HepG2 (cell line): ENCODE data around the gene CDK10. TPM values are rescaled to one million over a fixed set of nuclear protein-coding genes. Genes with fewer than 3 reads are reported as not detected.
A peak's percentile ranks its signal among the peaks of the same experiment; 100 is the strongest.

Source experiments
- ELF1 ChIP-seq: sonication (generic); formaldehyde crosslinking; IDR thresholded peaks from 2 replicates; pipeline ENCODE4 v1.4.0; 2020; ENCODE audit warnings: missing genetic modification reagents
- MED1 ChIP-seq: sonication (generic); formaldehyde crosslinking; IDR thresholded peaks from 2 replicates; pipeline ENCODE4 v1.4.0; 2020; ENCODE audit warnings: missing genetic modification reagents
- MED8 ChIP-seq: sonication (generic); formaldehyde crosslinking; IDR thresholded peaks from 2 replicates; pipeline ENCODE4 v1.8.1; 2023; ENCODE audit warnings: mild to moderate bottlenecking, missing genetic modification reagents; ENCODE audit not compliant: insufficient replicate concordance
- SALL2 ChIP-seq: sonication (generic); formaldehyde crosslinking; IDR thresholded peaks from 2 replicates; pipeline ENCODE4 v1.8.1; 2023; ENCODE audit warnings: mild to moderate bottlenecking, missing genetic modification reagents, inconsistent platforms
- SKI ChIP-seq: fragments of 450-650 bp; IDR thresholded peaks from one replicate; pipeline ENCODE4 v1.6.1; 2018; ENCODE audit warnings: mild to moderate bottlenecking; ENCODE audit not compliant: partially characterized antibody
- TBX3 ChIP-seq: fragments of 450-650 bp; IDR thresholded peaks from 2 replicates; pipeline ENCODE4 v1.6.1; 2017; ENCODE audit warnings: antibody characterized with exemption, mild to moderate bottlenecking, inconsistent platforms, borderline replicate concordance
- TMF1 ChIP-seq: sonication (generic); formaldehyde crosslinking; IDR thresholded peaks from 2 replicates; pipeline ENCODE4 v1.8.1; 2022; ENCODE audit warnings: low read depth, missing genetic modification reagents
- XBP1 ChIP-seq: sonication (generic); formaldehyde crosslinking; IDR thresholded peaks from 2 replicates; pipeline ENCODE4 v1.5.0; 2020; ENCODE audit warnings: missing genetic modification reagents
- ZNF317 ChIP-seq: sonication (generic); formaldehyde crosslinking; IDR thresholded peaks from 2 replicates; pipeline ENCODE4 v1.5.0; 2020; ENCODE audit warnings: mild to moderate bottlenecking, missing genetic modification reagents
- ZNF563 ChIP-seq: sonication (generic); formaldehyde crosslinking; IDR thresholded peaks from 2 replicates; pipeline ENCODE4 v1.8.0; 2022; ENCODE audit warnings: mild to moderate bottlenecking, moderate library complexity, missing genetic modification reagents
- ZNF776 ChIP-seq: sonication (generic); formaldehyde crosslinking; IDR thresholded peaks from 2 replicates; pipeline ENCODE4 v1.4.0; 2020; ENCODE audit warnings: mild to moderate bottlenecking, missing genetic modification reagents
- ZNF792 ChIP-seq: IDR thresholded peaks from 2 replicates; pipeline ENCODE4 v1.6.1; 2016
- polyA plus RNA-seq, 8 experiments: library from polyadenylated mRNA; depleted of rRNA in 3 of 8; stranded (reverse) in 7 of 8; unstranded in 1 of 8; fragments of >200 nt; fragmentation: Illumina TruSeq in 4 of 8; extraction: Trizol in 4 of 8; gene quantifications; 2 replicates each; pipeline versions ENCODE4 v1.2.1 to v1.2.3, GENCODE V29; 2011 to 2016; ENCODE audit warnings: low read depth in 4 of 8, missing spikeins in 1 of 8, mixed read lengths in 1 of 8; ENCODE audit not compliant: insufficient read depth in 1 of 8
- total RNA-seq, 5 experiments: library from RNA; depleted of rRNA; stranded (reverse); fragments of >200 nt; fragmentation: Illumina TruSeq; extraction: Trizol; gene quantifications; 2 replicates each; pipeline ENCODE4 v1.2.3, GENCODE V29; 2016; ENCODE audit warnings: low read depth in 1 of 5
- TF ChIP-seq, protein P1 (sequence below): sonication (generic); formaldehyde crosslinking; IDR thresholded peaks from 2 replicates; pipeline ENCODE4 v1.9.0; 2022; ENCODE audit warnings: missing genetic modification reagents, mild to moderate bottlenecking, borderline replicate concordance
- TF ChIP-seq, protein P2 (sequence below): sonication (generic); formaldehyde crosslinking; IDR thresholded peaks from 2 replicates; pipeline ENCODE4 v1.4.0; 2020; ENCODE audit warnings: missing genetic modification reagents, mild to moderate bottlenecking, borderline replicate concordance
- TF ChIP-seq, protein P3 (sequence below): sonication (generic); formaldehyde crosslinking; IDR thresholded peaks from 2 replicates; pipeline ENCODE4 v1.9.0; 2021; ENCODE audit warnings: missing genetic modification reagents, borderline replicate concordance
- TF ChIP-seq, protein P4 (sequence below): sonication (generic); formaldehyde crosslinking; IDR thresholded peaks from one replicate; pipeline ENCODE4 v1.5.1; 2020; ENCODE audit warnings: mild to moderate bottlenecking, missing genetic modification reagents; ENCODE audit errors: not compliant biosample characterization

Gene CDK10
- total and polyA plus RNA-seq, 2 of the 13 experiments (the other 11 are each of a cell fraction or from before 2014, with no cell fraction given) = 2.5 to 3.9 TPM

DNA sequence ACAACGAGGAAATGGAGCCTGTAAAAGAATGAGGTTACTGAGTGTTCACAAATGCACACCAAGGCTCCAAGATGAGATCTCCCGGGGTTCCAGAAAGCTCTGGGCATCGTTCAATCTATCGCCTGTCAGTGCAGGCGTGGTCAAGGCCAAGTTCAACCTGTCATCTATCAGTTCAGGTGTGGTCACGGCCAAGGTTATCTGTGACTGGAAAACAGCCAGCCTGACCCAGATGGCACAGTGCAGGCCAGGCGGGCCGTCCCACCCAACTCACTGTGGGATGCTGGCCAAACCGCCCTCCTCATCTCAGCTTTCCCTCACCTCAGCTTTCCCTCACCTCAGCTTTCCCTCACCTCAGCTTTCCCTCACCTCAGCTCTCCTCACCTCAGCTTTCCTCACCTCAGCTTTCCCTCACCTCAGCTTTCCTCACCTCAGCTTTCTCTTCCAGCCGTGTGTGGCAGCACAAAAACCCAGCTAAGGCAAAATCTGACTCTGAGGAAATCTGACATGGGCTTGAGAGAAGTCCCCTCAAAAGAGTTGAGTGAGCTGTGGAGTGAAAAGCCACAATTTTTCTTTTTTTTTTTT lies 31.3 kb upstream of the CDK10 start (continued):
- no peak for TF ChIP-seq MED8 (CRISPR knock-in tag)
- TF ChIP-seq ELF1 = no peak
- peak; percentile 72 for TF ChIP-seq SKI
- no peak for TF ChIP-seq ZNF563 (CRISPR knock-in tag)
- no peak for TF ChIP-seq ZNF776 (CRISPR knock-in tag)
- TF ChIP-seq ZNF317 (CRISPR knock-in tag) = no peak
- TF ChIP-seq, protein P1, sequence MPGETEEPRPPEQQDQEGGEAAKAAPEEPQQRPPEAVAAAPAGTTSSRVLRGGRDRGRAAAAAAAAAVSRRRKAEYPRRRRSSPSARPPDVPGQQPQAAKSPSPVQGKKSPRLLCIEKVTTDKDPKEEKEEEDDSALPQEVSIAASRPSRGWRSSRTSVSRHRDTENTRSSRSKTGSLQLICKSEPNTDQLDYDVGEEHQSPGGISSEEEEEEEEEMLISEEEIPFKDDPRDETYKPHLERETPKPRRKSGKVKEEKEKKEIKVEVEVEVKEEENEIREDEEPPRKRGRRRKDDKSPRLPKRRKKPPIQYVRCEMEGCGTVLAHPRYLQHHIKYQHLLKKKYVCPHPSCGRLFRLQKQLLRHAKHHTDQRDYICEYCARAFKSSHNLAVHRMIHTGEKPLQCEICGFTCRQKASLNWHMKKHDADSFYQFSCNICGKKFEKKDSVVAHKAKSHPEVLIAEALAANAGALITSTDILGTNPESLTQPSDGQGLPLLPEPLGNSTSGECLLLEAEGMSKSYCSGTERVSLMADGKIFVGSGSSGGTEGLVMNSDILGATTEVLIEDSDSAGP (CRISPR knock-in tag) = no peak
- TF ChIP-seq, protein P2, sequence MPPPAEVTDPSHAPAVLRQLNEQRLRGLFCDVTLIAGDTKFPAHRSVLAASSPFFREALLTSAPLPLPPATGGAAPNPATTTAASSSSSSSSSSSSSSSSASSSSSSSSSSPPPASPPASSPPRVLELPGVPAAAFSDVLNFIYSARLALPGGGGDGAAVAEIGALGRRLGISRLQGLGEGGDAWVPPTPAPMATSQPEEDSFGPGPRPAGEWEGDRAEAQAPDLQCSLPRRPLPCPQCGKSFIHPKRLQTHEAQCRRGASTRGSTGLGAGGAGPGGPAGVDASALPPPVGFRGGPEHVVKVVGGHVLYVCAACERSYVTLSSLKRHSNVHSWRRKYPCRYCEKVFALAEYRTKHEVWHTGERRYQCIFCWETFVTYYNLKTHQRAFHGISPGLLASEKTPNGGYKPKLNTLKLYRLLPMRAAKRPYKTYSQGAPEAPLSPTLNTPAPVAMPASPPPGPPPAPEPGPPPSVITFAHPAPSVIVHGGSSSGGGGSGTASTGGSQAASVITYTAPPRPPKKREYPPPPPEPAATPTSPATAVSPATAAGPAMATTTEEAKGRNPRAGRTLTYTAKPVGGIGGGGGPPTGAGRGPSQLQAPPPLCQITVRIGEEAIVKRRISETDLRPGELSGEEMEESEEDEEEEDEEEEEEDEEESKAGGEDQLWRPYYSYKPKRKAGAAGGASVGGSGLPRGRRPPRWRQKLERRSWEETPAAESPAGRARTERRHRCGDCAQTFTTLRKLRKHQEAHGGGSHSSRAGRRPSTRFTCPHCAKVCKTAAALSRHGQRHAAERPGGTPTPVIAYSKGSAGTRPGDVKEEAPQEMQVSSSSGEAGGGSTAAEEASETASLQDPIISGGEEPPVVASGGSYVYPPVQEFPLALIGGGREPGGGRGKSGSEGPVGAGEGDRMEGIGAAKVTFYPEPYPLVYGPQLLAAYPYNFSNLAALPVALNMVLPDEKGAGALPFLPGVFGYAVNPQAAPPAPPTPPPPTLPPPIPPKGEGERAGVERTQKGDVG (CRISPR knock-in tag) = no peak
- TF ChIP-seq SALL2 (CRISPR knock-in tag) = 0 out of 2 replicates have a peak, but pooled peaks have one; percentile 32
- no peak for TF ChIP-seq TBX3
- TF ChIP-seq MED1 (CRISPR knock-in tag) = no peak
- TF ChIP-seq, protein P3, sequence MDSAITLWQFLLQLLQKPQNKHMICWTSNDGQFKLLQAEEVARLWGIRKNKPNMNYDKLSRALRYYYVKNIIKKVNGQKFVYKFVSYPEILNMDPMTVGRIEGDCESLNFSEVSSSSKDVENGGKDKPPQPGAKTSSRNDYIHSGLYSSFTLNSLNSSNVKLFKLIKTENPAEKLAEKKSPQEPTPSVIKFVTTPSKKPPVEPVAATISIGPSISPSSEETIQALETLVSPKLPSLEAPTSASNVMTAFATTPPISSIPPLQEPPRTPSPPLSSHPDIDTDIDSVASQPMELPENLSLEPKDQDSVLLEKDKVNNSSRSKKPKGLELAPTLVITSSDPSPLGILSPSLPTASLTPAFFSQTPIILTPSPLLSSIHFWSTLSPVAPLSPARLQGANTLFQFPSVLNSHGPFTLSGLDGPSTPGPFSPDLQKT = no peak
- TF ChIP-seq, protein P4, sequence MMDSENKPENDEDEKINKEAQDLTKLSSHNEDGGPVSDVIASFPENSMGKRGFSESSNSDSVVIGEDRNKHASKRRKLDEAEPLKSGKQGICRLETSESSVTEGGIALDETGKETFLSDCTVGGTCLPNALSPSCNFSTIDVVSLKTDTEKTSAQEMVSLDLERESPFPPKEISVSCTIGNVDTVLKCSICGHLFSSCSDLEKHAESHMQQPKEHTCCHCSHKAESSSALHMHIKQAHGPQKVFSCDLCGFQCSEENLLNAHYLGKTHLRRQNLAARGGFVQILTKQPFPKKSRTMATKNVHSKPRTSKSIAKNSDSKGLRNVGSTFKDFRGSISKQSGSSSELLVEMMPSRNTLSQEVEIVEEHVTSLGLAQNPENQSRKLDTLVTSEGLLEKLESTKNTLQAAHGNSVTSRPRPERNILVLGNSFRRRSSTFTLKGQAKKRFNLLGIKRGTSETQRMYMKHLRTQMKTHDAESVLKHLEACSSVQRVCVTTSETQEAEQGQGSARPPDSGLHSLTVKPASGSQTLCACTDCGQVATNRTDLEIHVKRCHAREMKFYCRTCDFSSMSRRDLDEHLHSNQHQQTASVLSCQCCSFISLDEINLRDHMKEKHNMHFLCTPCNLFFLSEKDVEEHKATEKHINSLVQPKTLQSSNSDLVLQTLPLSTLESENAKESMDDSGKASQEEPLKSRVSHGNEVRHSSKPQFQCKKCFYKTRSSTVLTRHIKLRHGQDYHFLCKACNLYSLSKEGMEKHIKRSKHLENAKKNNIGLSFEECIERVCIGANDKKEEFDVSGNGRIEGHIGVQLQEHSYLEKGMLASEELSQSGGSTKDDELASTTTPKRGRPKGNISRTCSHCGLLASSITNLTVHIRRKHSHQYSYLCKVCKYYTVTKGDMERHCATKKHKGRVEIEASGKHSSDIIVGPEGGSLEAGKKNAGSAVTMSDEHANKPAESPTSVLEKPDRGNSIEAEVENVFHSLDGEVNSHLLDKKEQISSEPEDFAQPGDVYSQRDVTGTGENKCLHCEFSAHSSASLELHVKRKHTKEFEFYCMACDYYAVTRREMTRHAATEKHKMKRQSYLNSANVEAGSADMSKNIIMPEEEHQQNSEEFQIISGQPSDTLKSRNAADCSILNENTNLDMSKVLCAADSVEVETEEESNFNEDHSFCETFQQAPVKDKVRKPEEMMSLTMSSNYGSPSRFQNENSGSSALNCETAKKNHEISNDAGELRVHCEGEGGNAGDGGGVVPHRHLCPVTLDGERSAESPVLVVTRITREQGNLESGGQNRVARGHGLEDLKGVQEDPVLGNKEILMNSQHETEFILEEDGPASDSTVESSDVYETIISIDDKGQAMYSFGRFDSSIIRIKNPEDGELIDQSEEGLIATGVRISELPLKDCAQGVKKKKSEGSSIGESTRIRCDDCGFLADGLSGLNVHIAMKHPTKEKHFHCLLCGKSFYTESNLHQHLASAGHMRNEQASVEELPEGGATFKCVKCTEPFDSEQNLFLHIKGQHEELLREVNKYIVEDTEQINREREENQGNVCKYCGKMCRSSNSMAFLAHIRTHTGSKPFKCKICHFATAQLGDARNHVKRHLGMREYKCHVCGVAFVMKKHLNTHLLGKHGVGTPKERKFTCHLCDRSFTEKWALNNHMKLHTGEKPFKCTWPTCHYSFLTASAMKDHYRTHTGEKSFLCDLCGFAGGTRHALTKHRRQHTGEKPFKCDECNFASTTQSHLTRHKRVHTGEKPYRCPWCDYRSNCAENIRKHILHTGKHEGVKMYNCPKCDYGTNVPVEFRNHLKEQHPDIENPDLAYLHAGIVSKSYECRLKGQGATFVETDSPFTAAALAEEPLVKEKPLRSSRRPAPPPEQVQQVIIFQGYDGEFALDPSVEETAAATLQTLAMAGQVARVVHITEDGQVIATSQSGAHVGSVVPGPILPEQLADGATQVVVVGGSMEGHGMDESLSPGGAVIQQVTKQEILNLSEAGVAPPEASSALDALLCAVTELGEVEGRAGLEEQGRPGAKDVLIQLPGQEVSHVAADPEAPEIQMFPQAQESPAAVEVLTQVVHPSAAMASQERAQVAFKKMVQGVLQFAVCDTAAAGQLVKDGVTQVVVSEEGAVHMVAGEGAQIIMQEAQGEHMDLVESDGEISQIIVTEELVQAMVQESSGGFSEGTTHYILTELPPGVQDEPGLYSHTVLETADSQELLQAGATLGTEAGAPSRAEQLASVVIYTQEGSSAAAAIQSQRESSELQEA (CRISPR knock-in tag) = no peak
- no peak for TF ChIP-seq ZNF792 (CRISPR knock-in tag)
- TF ChIP-seq XBP1 = no peak
- no peak for TF ChIP-seq TMF1 (CRISPR knock-in tag)
